Esophagus (tissue), 2 donors: ENCODE results near the gene GLE1. TPM values are rescaled to one million over a fixed set of nuclear protein-coding genes. Genes with fewer than 3 reads are reported as not detected.

Experiments used
- H3K27ac ChIP-seq, 2 donors: one replicate each; pipeline ENCODE4 v1.5.1; 2013; ENCODE audit warnings: low read depth in 2 of 2, mild to moderate bottlenecking in 2 of 2, inconsistent platforms in 1 of 2, low read length in 1 of 2, moderate library complexity in 1 of 2
- H3K27me3 ChIP-seq, 2 donors: one replicate each; pipeline ENCODE4 v1.6.1; 2013; ENCODE audit warnings: low read length in 2 of 2, control low read depth in 1 of 2, mild to moderate bottlenecking in 1 of 2; ENCODE audit not compliant: insufficient read depth in 2 of 2, control insufficient read depth in 1 of 2
- H3K36me3 ChIP-seq, 2 donors: one replicate each; pipeline ENCODE4 v1.6.1; 2013; ENCODE audit warnings: low read length in 1 of 2; ENCODE audit not compliant: control insufficient read depth in 2 of 2, insufficient read depth in 2 of 2
- H3K4me1 ChIP-seq, 2 donors: one replicate each; pipeline ENCODE4 v1.6.1; 2013; ENCODE audit warnings: low read length in 1 of 2; ENCODE audit not compliant: control insufficient read depth in 2 of 2, insufficient read depth in 2 of 2
- H3K4me3 ChIP-seq, 2 donors: one replicate each; pipeline ENCODE4 v1.5.1; 2013; ENCODE audit warnings: low read length in 2 of 2, mild to moderate bottlenecking in 2 of 2, low read depth in 1 of 2, moderate library complexity in 1 of 2
- H3K9me3 ChIP-seq, 2 donors: one replicate each; pipeline ENCODE4 v1.6.1; 2013; ENCODE audit warnings: mild to moderate bottlenecking in 2 of 2, low read depth in 1 of 2, low read length in 1 of 2, moderate library complexity in 1 of 2; ENCODE audit not compliant: control insufficient read depth in 2 of 2, insufficient read depth in 1 of 2
- WGBS, 2 donors: extraction: QIAGEN DNeasy Blood & Tissue Kit; methylation state at CpG; one replicate each; pipeline ENCODE4 v1.1.7; 2013; 5-methylcytosine and 5-hydroxymethylcytosine counted together
- polyA plus RNA-seq, 2 donors: library from polyadenylated mRNA; stranded (reverse); fragments of 200-250 nt; gene quantifications; one replicate each; pipeline ENCODE4 v1.2.3, GENCODE V29; 2013
- donor health status: healthy with polysubstance abuse.
- donor health status: Bipolar disorder and iron deficiency.

Gene GLE1, protein sequence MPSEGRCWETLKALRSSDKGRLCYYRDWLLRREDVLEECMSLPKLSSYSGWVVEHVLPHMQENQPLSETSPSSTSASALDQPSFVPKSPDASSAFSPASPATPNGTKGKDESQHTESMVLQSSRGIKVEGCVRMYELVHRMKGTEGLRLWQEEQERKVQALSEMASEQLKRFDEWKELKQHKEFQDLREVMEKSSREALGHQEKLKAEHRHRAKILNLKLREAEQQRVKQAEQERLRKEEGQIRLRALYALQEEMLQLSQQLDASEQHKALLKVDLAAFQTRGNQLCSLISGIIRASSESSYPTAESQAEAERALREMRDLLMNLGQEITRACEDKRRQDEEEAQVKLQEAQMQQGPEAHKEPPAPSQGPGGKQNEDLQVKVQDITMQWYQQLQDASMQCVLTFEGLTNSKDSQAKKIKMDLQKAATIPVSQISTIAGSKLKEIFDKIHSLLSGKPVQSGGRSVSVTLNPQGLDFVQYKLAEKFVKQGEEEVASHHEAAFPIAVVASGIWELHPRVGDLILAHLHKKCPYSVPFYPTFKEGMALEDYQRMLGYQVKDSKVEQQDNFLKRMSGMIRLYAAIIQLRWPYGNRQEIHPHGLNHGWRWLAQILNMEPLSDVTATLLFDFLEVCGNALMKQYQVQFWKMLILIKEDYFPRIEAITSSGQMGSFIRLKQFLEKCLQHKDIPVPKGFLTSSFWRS
- polyA plus RNA-seq = 10 to 100 TPM in 1 of 2 donors, 1 to 10 TPM in 1; 9.5 to 12.8 TPM

- Histone ChIP-seq H3K27ac (peak within 1 kb of the TSS; percentile 91 to 94), H3K36me3 (peaks cover 3 to 10% of the 10 kb centered on the region in 2 donors), H3K4me1 (peaks cover 0 to 1% of the 10 kb centered on the region in 2 donors), H3K9me3 (no peaks in the 10 kb centered on the region), H3K27me3 (no peaks in the 10 kb centered on the region), H3K4me3 (peak within 1 kb of the TSS; percentile 85 to 92)
- WGBS, 2 donors = 0% methylated on average over 64 of the region's 64 CpGs
These were observed at the start of gene GLE1 for GRCh38 chr9:128504485-128505413. Gene GLE1, plus strand, starts transcription at chr9:128504719. Its CDS starts 87 bp downstream, at chr9:128504806.

DNA sequence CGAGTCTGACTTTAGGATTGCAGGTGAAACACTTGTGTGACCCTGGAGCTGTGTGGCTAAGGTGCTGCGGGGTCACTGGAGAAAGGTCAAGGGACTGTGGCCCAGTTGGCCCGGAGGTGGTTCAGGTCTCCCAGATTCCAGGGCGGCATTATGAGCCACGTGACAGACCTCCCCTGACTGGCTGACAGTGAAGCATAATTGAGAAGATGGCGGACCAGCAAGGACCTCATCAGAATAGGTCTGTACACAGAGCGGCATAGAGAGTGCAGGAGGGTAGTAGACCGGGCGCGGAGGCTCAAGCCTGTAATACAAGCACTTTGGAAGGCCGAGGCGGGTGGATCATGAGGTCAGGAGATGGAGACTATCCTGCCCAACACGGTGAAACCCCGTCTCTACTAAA, 49.5 kb upstream of the GLE1 start:
- H3K27ac ChIP-seq = no peak overlapping the region
- WGBS, 2 donors = 79 to 81% methylated on average over 14 of the region's 14 CpGs

DNA sequence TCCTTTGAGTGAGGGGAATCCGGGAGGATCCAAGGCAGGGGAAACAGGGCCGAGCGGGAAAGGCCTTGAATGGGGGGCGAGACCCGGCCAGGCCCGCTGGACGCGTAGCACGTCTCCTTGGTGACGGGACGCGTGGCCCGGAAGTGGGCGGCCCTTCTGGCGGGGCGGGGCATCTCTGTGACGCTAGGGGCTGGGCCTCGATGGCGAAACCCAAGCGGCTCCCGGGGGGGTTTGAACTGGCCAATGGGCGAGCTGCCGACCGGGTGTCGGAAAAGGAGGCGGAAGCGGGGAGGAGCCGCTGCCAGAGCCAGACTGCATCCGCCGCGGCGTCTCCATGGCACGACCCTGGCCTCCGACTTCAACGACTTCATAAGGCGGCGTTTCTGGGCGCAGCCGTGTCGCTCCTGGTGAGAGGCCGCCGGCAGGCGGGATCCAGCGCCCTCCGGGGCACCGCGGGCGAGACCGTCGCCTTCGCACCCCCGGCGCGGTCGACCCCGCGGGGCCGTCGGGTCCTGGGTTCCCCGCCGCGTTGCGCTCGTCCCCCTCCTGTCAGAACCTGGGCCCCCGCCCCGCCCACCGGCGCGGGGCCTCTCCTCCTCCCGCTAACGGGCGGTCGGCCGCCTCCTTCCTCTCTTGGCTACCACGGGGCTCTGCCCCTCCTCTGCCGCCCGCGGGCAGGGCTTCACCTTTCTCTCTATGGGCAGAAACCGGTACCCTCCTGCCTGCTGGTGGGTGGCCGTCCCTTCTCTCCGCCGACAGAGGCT, 48.5 kb upstream of the GLE1 start, which contains the start of gene ODF2:
Gene ODF2, plus strand, starts transcription at position 158 of the 764 bp plus-strand sequence. Its CDS starts 86 bp downstream, at position 244.
- WGBS, 2 donors = 0% methylated on average over 52 to 82 of the region's 82 CpGs
- Histone ChIP-seq H3K4me1 (peaks cover 0 to 6% of the 10 kb centered on the region in 2 donors), H3K9me3 (no peaks in the 10 kb centered on the region), H3K27ac (peak within 1 kb of the TSS; percentile 90 to 94), H3K4me3 (peak within 1 kb of the TSS; percentile 69 to 88), H3K27me3 (no peaks in the 10 kb centered on the region), H3K36me3 (peaks cover 9 to 11% of the 10 kb centered on the region in 2 donors)

More for the DNA sequence above, 49.5 kb upstream of the GLE1 start:
- peaks cover 0 to 3% of the 10 kb centered on the region in 2 donors for H3K36me3 ChIP-seq
- H3K4me1 ChIP-seq = peaks cover 0 to 6% of the 10 kb centered on the region in 2 donors
- H3K4me3 ChIP-seq = no peak overlapping the region
- no peaks in the 10 kb centered on the region for H3K9me3 ChIP-seq
- no peaks in the 10 kb centered on the region for H3K27me3 ChIP-seq

- Histone ChIP-seq H3K36me3 (peaks cover 9 to 12% of the 10 kb centered on the region in 2 donors), H3K27me3 (no peaks in the 10 kb centered on the region), H3K9me3 (no peaks in the 10 kb centered on the region), H3K4me3 (peak overlapping the region; percentile 69 to 88), H3K4me1 (peaks cover 0 to 6% of the 10 kb centered on the region in 2 donors), H3K27ac (peak overlapping the region; percentile 90 to 94)
- 0 to 1% methylated on average over 45 to 48 of the region's 48 CpGs for WGBS, 2 donors
These were observed 47.9 kb upstream of the GLE1 start for GRCh38 chr9:128456613-128457061.

DNA sequence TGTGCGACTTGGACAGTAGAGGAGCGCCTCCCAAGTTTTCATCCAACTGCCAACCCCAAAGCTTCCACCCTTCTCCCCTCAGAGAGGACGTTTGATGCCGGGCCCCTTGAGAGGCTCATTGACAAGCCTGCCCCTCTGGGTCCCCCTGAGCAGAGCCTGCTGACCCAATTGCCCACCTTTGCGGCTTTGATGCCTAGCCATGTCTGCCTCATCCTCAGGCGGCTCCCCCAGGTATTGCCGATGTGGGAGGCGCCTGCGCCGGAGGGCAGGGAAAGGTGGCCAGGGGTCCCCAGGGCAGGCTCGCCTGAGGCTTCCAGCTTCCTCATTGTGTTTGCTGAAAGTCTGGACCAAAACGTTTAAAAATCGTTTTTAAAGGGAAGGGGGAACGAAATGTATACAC, 47.3 kb upstream of the GLE1 start:
- Histone ChIP-seq H3K9me3 (no peaks in the 10 kb centered on the region), H3K27me3 (no peaks in the 10 kb centered on the region), H3K4me3 (peak overlapping the region in 1 of 2 donors; percentile 69), H3K4me1 (peaks cover 0 to 6% of the 10 kb centered on the region in 2 donors), H3K36me3 (peaks cover 9 to 12% of the 10 kb centered on the region in 2 donors), H3K27ac (no peak overlapping the region)
- WGBS, 2 donors = 41 to 44% methylated on average over 14 of the region's 14 CpGs

GRCh38 chr9:128459011-128459410, 45.5 kb upstream of the GLE1 start:
- Histone ChIP-seq H3K4me3 (no peak overlapping the region), H3K36me3 (peaks cover 9 to 14% of the 10 kb centered on the region in 2 donors), H3K27me3 (no peaks in the 10 kb centered on the region), H3K27ac (no peak overlapping the region), H3K4me1 (peaks cover 0 to 6% of the 10 kb centered on the region in 2 donors), H3K9me3 (no peaks in the 10 kb centered on the region)
- WGBS, 2 donors = 93% methylated on average over 3 of the region's 3 CpGs

GRCh38 chr9:128469070-128469469, 35.4 kb upstream of the GLE1 start:
- peaks cover 3 to 15% of the 10 kb centered on the region in 2 donors for H3K36me3 ChIP-seq
- whole genome bisulfite sequencing, 2 donors = 90 to 93% methylated on average over 7 of the region's 7 CpGs
- H3K27me3 ChIP-seq = no peaks in the 10 kb centered on the region
- H3K4me1 ChIP-seq = no peaks in the 10 kb centered on the region
- no peaks in the 10 kb centered on the region for H3K9me3 ChIP-seq
- H3K4me3 ChIP-seq = no peak overlapping the region
- H3K27ac ChIP-seq = no peak overlapping the region

DNA sequence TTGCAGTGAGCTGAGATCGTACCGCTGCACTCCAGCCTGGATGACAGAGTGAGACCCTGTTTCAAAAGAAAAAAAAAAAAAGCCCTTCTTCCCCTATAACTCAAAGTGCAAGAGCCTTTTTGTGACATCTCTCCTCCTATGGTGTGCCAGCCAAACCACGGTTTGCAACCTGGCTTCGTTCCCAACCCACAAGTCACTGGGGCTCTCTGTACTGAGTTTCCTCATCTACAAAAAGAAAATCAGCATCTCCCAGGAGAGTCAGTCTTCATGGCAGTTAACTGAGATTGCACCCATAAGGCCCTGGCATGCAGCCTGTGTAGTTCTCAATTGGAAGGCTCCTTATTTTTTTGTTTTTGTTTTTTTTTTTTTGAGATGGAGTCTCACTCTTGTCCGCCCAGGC, 34.0 kb upstream of the GLE1 start:
- no peak overlapping the region for H3K27ac ChIP-seq
- H3K4me3 ChIP-seq = no peak overlapping the region
- peaks cover 3 to 13% of the 10 kb centered on the region in 2 donors for H3K36me3 ChIP-seq
- no peaks in the 10 kb centered on the region for H3K9me3 ChIP-seq
- WGBS, 2 donors = 66 to 77% methylated on average over 5 of the region's 5 CpGs
- no peaks in the 10 kb centered on the region for H3K27me3 ChIP-seq
- H3K4me1 ChIP-seq = no peaks in the 10 kb centered on the region
